Colonic mucosa (tissue), 4 donors: ENCODE measurements around the gene ENG. TPM values are rescaled to one million over a fixed set of nuclear protein-coding genes. Genes with fewer than 3 reads are reported as not detected.
"Not testable (repeated sequence)": the region's sequence is repeated elsewhere in the genome, so short reads cannot be mapped to it uniquely, and the experiment has no call there.

Experiments used
- DNase-seq: peaks from one replicate; pipeline ENCODE4 v3.0.0-alpha.2; 2020
- H3K27ac ChIP-seq: fragments of 200-600 bp; one replicate; pipeline ENCODE4 v1.8.0; 2021
- H3K27me3 ChIP-seq: fragments of 200-600 bp; one replicate; pipeline ENCODE4 v1.8.0; 2021
- H3K36me3 ChIP-seq: fragments of 200-600 bp; one replicate; pipeline ENCODE4 v1.8.0; 2021
- H3K4me1 ChIP-seq: fragments of 200-600 bp; one replicate; pipeline ENCODE4 v1.8.0; 2021; ENCODE audit warnings: mild to moderate bottlenecking
- H3K4me3 ChIP-seq: fragments of 200-600 bp; one replicate; pipeline ENCODE4 v1.8.0; 2021
- H3K9ac ChIP-seq, 2 donors: one replicate each; pipeline ENCODE4 v1.7.0; 2013; ENCODE audit warnings: control low read depth in 2 of 2, low read depth in 2 of 2, low read length in 2 of 2
- H3K9me3 ChIP-seq: fragments of 200-600 bp; one replicate; pipeline ENCODE4 v1.8.0; 2021
- CTCF ChIP-seq: fragments of 200-600 bp; IDR thresholded peaks from one replicate; pipeline ENCODE4 v1.8.0; 2022; ENCODE audit warnings: antibody characterized with exemption, mild to moderate bottlenecking
- intact Hi-C: fragments of 100-400 bp; cut with DNase I; formaldehyde crosslinking; loops from one replicate; pipeline ENCODE4 v1.14.1; 2022
- total RNA-seq, 2 donors: library from RNA; stranded (reverse); fragmentation: NEBNext Ultra II Directional in 1 of 2; extraction: Animal tissue kit (Norgen Biotek cat#: 25700) in 1 of 2; gene quantifications; one replicate each; pipeline ENCODE4 v1.2.1, GENCODE V29; 2021
- donor health status: healthy.
- donor health status: DM: no; HTN: no; CAD: no.
- donor health status: DM: no; HTN: no; CAD: no.

The ENG gene
- total RNA-seq, 2 donors from 2014 or later: 15.4 to 34.5 TPM

GRCh38 chr9:127844821-127845359 lies 9.6 kb downstream of the ENG start:
- Histone ChIP-seq H3K4me3 (no peak overlapping the region), H3K4me1 (no peaks in the 10 kb centered on the region), H3K9me3 (peaks cover 3% of the 10 kb centered on the region), H3K27ac (peak overlapping the region; percentile 17), H3K27me3 (no peaks in the 10 kb centered on the region), H3K9ac (no peak overlapping the region), H3K36me3 (no peaks in the 10 kb centered on the region)
- TF ChIP-seq CTCF: no peak
- intact Hi-C loops: no loop called here
- no peak for DNase-seq

GRCh38 chr9:127841087-127841835 lies 13.2 kb downstream of the ENG start:
- no peaks in the 10 kb centered on the region for H3K27me3 ChIP-seq
- no peak for DNase-seq
- H3K4me1 ChIP-seq: no peaks in the 10 kb centered on the region
- H3K9ac ChIP-seq: no peak overlapping the region
- TF ChIP-seq CTCF: no peak
- no peaks in the 10 kb centered on the region for H3K36me3 ChIP-seq
- H3K27ac ChIP-seq: no peak overlapping the region
- H3K9me3 ChIP-seq: no peaks in the 10 kb centered on the region
- intact Hi-C loops: no loop called here
- H3K4me3 ChIP-seq: no peak overlapping the region

- Histone ChIP-seq H3K36me3 (no peaks in the 10 kb centered on the region), H3K9ac (peak overlapping the region; percentile 33 to 59), H3K4me1 (no peaks in the 10 kb centered on the region), H3K9me3 (no peaks in the 10 kb centered on the region), H3K27ac (peak overlapping the region; percentile 80), H3K4me3 (no peak overlapping the region), H3K27me3 (no peaks in the 10 kb centered on the region)
- DNase-seq: peak; percentile 50
- intact Hi-C loops: no loop called here
- no peak for TF ChIP-seq CTCF
Observed at GRCh38 chr9:127838375-127839078, 15.9 kb downstream of the ENG start.

GRCh38 chr9:127837346-127837745 lies 17.1 kb downstream of the ENG start:
- H3K4me1 ChIP-seq: no peaks in the 10 kb centered on the region
- no peaks in the 10 kb centered on the region for H3K9me3 ChIP-seq
- no peak for TF ChIP-seq CTCF
- H3K4me3 ChIP-seq: no peak overlapping the region
- intact Hi-C loops: no loop called here
- H3K36me3 ChIP-seq: no peaks in the 10 kb centered on the region
- H3K27me3 ChIP-seq: no peaks in the 10 kb centered on the region
- peak overlapping the region; percentile 80 for H3K27ac ChIP-seq
- DNase-seq: no peak
- peak overlapping the region; percentile 31 to 59 for H3K9ac ChIP-seq

- H3K4me3 ChIP-seq, intact Hi-C loops, H3K27me3 ChIP-seq, DNase-seq, H3K4me1 ChIP-seq, H3K9me3 ChIP-seq, H3K36me3 ChIP-seq: not testable (repeated sequence)
- peak overlapping the region; percentile 80 for H3K27ac ChIP-seq
- peak overlapping the region in 1 of 2 donors; percentile 51 for H3K9ac ChIP-seq
Observed at GRCh38 chr9:127836561-127836960, 17.9 kb downstream of the ENG start.
